Peyer's patch (tissue), 4 donors: ENCODE measurements around the gene UROC1.

Experiments used
- CTCF ChIP-seq, 6 experiments: fragments of 450-650 bp in 4 of 6; fragments of 200-600 bp in 2 of 6; sonication (generic) in 1 of 6; IDR thresholded peaks; one replicate each; pipeline ENCODE4 v1.5.1; 2017 to 2019; ENCODE audit warnings: antibody characterized with exemption in 6 of 6, mild to moderate bottlenecking in 3 of 6, moderate library complexity in 1 of 6
- POLR2A ChIP-seq, 2 donors: fragments of 450-650 bp; IDR thresholded peaks; one replicate each; pipeline ENCODE4 v1.5.1; 2017; ENCODE audit warnings: antibody characterized with exemption in 2 of 2, mild to moderate bottlenecking in 2 of 2, moderate library complexity in 2 of 2

- TF ChIP-seq POLR2A (IDR thresholded peaks at IDR 0.05) (no peak), CTCF (IDR thresholded peaks at IDR 0.05) (no peak)
Observed at GRCh38 chr3:126435456-126436315, 81.9 kb downstream of the UROC1 start.
